ENCODE measurements around the gene RNF26. TPM values are rescaled to one million over a fixed set of nuclear protein-coding genes. Genes with fewer than 3 reads are reported as not detected.

Gene RNF26
- total and polyA plus RNA-seq, 2 of the 13 experiments (the other 11 are each of a cell fraction or from before 2014, with no cell fraction given), result 11.9 to 26.3 TPM

- TF ChIP-seq SMAD9 (CRISPR knock-in tag; IDR thresholded peaks at IDR 0.05), result no peak; the same call in none of the 2 replicates
- TF ChIP-seq ARID3A (IDR thresholded peaks at IDR 0.05; ENCODE audit: low read depth, low read length), result no peak
- TF ChIP-seq NFIC (IDR thresholded peaks at IDR 0.05; ENCODE audit: low read length), result no peak
- no peak for TF ChIP-seq PAX8 (CRISPR knock-in tag; IDR thresholded peaks at IDR 0.05; ENCODE audit: borderline replicate concordance)
- TF ChIP-seq LCORL (IDR thresholded peaks at IDR 0.05), result no peak
- TF ChIP-seq LCORL (CRISPR knock-in tag; IDR thresholded peaks at IDR 0.05), result peak; percentile 69; the same call in 1 of the 2 replicates
- TF ChIP-seq SNRNP70 (IDR thresholded peaks at IDR 0.05; ENCODE audit: low read depth, low read length), result no peak
- TF ChIP-seq SP140L (CRISPR knock-in tag; IDR thresholded peaks at IDR 0.05; ENCODE audit: borderline replicate concordance), result no peak
- 0 out of 2 replicates have a peak, but pooled peaks have one; percentile 35 for TF ChIP-seq TP53 (CRISPR knock-in tag; conservative IDR thresholded peaks at IDR 0.05)
- TF ChIP-seq ATF5 (CRISPR knock-in tag; IDR thresholded peaks at IDR 0.05; ENCODE audit: low read depth), result no peak
- TF ChIP-seq KIAA2018 (CRISPR knock-in tag; IDR thresholded peaks at IDR 0.05; ENCODE audit: borderline replicate concordance), result no peak
- TF ChIP-seq ZNF282 (IDR thresholded peaks at IDR 0.05; ENCODE audit: partially characterized antibody), result no peak
- TF ChIP-seq MAZ (IDR thresholded peaks at IDR 0.05; ENCODE audit: borderline replicate concordance, low read depth, low read length), result peak; percentile 87
- TF ChIP-seq MAZ (CRISPR knock-in tag; IDR thresholded peaks at IDR 0.05; ENCODE audit: low read depth), result peak; percentile 95
- TF ChIP-seq NPAS2 (CRISPR knock-in tag; IDR thresholded peaks at IDR 0.05; ENCODE audit: borderline replicate concordance), result no peak
- TF ChIP-seq TCF7L2 (IDR thresholded peaks at IDR 0.05; ENCODE audit: low read depth, low read length), result no peak
- peak; percentile 34; the same call in 1 of the 2 replicates for TF ChIP-seq TBX3 (IDR thresholded peaks at IDR 0.05; ENCODE audit: borderline replicate concordance)
- no peak for TF ChIP-seq ZZZ3 (CRISPR knock-in tag; IDR thresholded peaks at IDR 0.05; ENCODE audit: borderline replicate concordance)
- TF ChIP-seq MZF1 (CRISPR knock-in tag; IDR thresholded peaks at IDR 0.05; ENCODE audit: borderline replicate concordance), result 0 out of 2 replicates have a peak, but pooled peaks have one; percentile 42
- peak; percentile 61 for TF ChIP-seq BCL6 (CRISPR knock-in tag; IDR thresholded peaks at IDR 0.05)
These were observed 47.1 kb downstream of the RNF26 start, which contains the start of gene USP2 (continued) for GRCh38 chr11:119381181-119381988.
